GM19372 (cell line): ENCODE results near the gene TPD52L2.
"Not testable (repeated sequence)": the region's sequence is repeated elsewhere in the genome, so short reads cannot be mapped to it uniquely, and the experiment has no call there.

Source experiments
- ATAC-seq: cut with Tn5 transposase; IDR thresholded peaks from one replicate; pipeline ENCODE4 v1.9.1; 2021; ENCODE audit warnings: mild to moderate bottlenecking, low read depth, moderate library complexity; ENCODE audit not compliant: unreplicated experiment

Gene TPD52L2

GRCh38 chr20:63877755-63878470, 12.8 kb downstream of the TPD52L2 start:
- no peak for ATAC-seq

GRCh38 chr20:63878899-63879663, 14.0 kb downstream of the TPD52L2 start:
- ATAC-seq, result no peak

- ATAC-seq, result not testable (repeated sequence)
Measured at GRCh38 chr20:63880901-63881300, 15.8 kb downstream of the TPD52L2 start.

- ATAC-seq, result no peak
Measured at GRCh38 chr20:63881451-63882226, 16.6 kb downstream of the TPD52L2 start.

GRCh38 chr20:63882257-63883200, 17.5 kb downstream of the TPD52L2 start:
- ATAC-seq, result no peak

GRCh38 chr20:63883201-63883593, 18.1 kb downstream of the TPD52L2 start:
- no peak for ATAC-seq

- no peak for ATAC-seq
Measured at GRCh38 chr20:63884506-63885263, 19.6 kb downstream of the TPD52L2 start.

GRCh38 chr20:63885264-63886053, 20.4 kb downstream of the TPD52L2 start:
- no peak for ATAC-seq

- ATAC-seq, result no peak
Measured at GRCh38 chr20:63886054-63886419, 21.0 kb downstream of the TPD52L2 start.

GRCh38 chr20:63886921-63887320, 21.9 kb downstream of the TPD52L2 start:
- ATAC-seq, result no peak

- ATAC-seq, result no peak
Measured at GRCh38 chr20:63889241-63890200, 24.5 kb downstream of the TPD52L2 start.

GRCh38 chr20:63890201-63890576, 25.1 kb downstream of the TPD52L2 start:
- no peak for ATAC-seq

GRCh38 chr20:63890616-63891015, 25.5 kb downstream of the TPD52L2 start:
- ATAC-seq, result no peak

GRCh38 chr20:63891061-63892002, 26.3 kb downstream of the TPD52L2 start:
- no peak for ATAC-seq

GRCh38 chr20:63892402-63892801, 27.3 kb downstream of the TPD52L2 start:
- no peak for ATAC-seq

- ATAC-seq, result no peak
Measured at GRCh38 chr20:63893999-63894357, 28.9 kb downstream of the TPD52L2 start.
